Measurements from ENCODE around the gene TICAM2.

Gene TICAM2

GRCh38 chr5:115599924-115600323, 2.4 kb downstream of the TICAM2 start:
- CTCF ChIA-PET: interaction anchor here (0.6 kb wide), 1 partner anchor 44 kb away, joined by 3 read pairs; no protein-coding TSS in a partner anchor
- no peak for DNase-seq (ENCODE audit: low spot score)
- no peak overlapping the region for H3K27ac ChIP-seq
- POLR2A ChIA-PET (ENCODE audit: low non-redundant PET): no interaction called here
- no peak for TF ChIP-seq CTCF (conservative IDR thresholded peaks at IDR 0.05; ENCODE audit: low read depth)

- POLR2A ChIA-PET (ENCODE audit: low non-redundant PET): no interaction called here
- H3K27ac ChIP-seq: no peak overlapping the region
- CTCF ChIA-PET: interaction anchor here (0.6 kb wide), 1 partner anchor 44 kb away, joined by 3 read pairs; no protein-coding TSS in a partner anchor
- no peak for DNase-seq (ENCODE audit: low spot score)
- TF ChIP-seq CTCF (conservative IDR thresholded peaks at IDR 0.05; ENCODE audit: low read depth): no peak
Measured at GRCh38 chr5:115599502-115599901, 2.8 kb downstream of the TICAM2 start.

DNA sequence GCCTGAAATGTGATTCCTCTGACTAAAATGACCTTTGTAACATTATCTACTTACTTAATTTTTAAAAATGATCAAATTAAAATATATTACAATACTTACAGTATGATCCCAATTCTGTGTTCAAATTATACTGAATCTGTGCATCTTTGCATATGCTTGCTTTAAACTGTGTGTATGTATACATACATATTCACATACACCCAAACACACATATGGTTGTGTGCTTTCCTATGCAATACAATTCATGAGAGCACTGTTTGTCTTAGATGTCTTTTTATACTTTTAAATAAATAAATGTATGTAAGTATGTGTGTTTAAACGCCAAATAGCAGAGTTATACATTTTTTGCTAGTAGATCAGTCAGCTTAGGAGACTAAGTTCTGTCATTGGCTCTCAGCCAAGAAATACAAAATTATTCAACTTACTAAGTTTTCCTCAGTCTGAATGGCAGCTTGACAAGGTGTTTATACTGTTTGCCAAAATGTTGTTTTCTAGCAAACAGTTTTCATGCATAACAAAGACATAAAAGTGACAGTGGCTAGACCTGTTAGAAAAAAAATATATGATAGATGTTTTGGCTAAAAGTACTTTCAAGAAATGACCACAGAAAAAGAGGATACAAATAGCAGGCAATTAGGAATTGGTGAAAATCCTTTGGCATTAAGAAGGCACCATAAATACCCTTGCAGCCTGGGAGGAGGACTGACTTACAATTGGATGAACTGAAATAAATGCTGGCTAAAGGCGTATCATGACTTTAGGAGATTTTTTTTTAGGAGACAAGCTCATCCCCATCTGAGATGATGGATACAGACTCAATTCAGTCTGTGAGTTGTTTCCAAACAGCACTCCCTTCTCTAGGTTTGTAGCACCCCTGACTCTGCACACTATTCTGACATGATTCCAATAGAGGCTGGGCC, 7.9 kb downstream of the TICAM2 start:
- DNase-seq (ENCODE audit: low spot score): no peak
- CTCF ChIA-PET: no interaction called here
- no peak for TF ChIP-seq CTCF (conservative IDR thresholded peaks at IDR 0.05; ENCODE audit: low read depth)
- POLR2A ChIA-PET (ENCODE audit: low non-redundant PET): no interaction called here
- no peak overlapping the region for H3K27ac ChIP-seq

GRCh38 chr5:115589043-115589442, 13.2 kb downstream of the TICAM2 start:
- H3K27ac ChIP-seq: no peak overlapping the region
- ChIA-PET CTCF (interaction anchor here (0.7 kb wide), 1 partner anchor 1525 kb away, joined by 3 read pairs; no protein-coding TSS in a partner anchor), POLR2A (ENCODE audit: low non-redundant PET) (no interaction called here)
- TF ChIP-seq CTCF (conservative IDR thresholded peaks at IDR 0.05; ENCODE audit: low read depth): no peak
- DNase-seq (ENCODE audit: low spot score): no peak

DNA sequence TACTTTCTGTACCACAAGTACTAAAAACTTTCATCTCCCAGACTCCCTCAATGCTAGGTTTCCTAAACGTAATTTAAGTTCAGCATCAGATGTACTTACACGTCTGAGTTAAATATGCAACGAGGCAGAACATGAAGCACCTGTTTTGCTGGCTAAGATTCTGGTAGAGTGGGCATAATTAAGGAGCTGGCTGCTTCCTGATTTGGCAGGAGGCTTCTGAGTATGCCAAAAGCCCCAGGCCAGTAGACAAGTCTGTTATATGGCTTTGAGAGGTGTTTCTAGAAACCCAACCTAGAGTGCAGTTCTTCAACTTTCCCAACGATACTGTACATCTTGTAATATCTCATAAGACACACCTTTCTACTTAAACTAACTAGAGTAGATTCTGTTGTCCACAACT, 13.6 kb downstream of the TICAM2 start:
- H3K27ac ChIP-seq: no peak overlapping the region
- no peak for DNase-seq (ENCODE audit: low spot score)
- ChIA-PET POLR2A (ENCODE audit: low non-redundant PET) (no interaction called here), CTCF (interaction anchor here (0.7 to 0.8 kb wide), 2 partner anchors 279 to 1525 kb away, joined by 3 to 4 read pairs; no protein-coding TSS in a partner anchor)
- TF ChIP-seq CTCF (conservative IDR thresholded peaks at IDR 0.05; ENCODE audit: low read depth): no peak

- CTCF ChIA-PET: interaction anchor here (0.6 kb wide), 1 partner anchor 47 kb away, joined by 4 read pairs; no protein-coding TSS in a partner anchor
- DNase-seq (ENCODE audit: low spot score): peak; percentile 41
- POLR2A ChIA-PET (ENCODE audit: low non-redundant PET): no interaction called here
- TF ChIP-seq CTCF (conservative IDR thresholded peaks at IDR 0.05; ENCODE audit: low read depth): peak; percentile 70
- H3K27ac ChIP-seq: no peak overlapping the region
Measured at GRCh38 chr5:115586525-115587146, 15.6 kb downstream of the TICAM2 start.

Data from RWPE1 (cell line).